Adrenal gland (tissue), 12 donors: ENCODE data around the gene PPP1R9B. TPM values are rescaled to one million over a fixed set of nuclear protein-coding genes. Genes with fewer than 3 reads are reported as not detected.

Source experiments
- DNase-seq, 7 donors: peaks; one replicate each; pipeline ENCODE4 v3.0.0-alpha.2; 2019 to 2020
- H3K27ac ChIP-seq, 5 donors: fragments of 200-600 bp; sonication (generic) in 4 of 5; 1 replicate in 3 of 5; 2 replicates in 2 of 5; pipeline versions ENCODE4 v1.5.1 to v1.8.0; 2016 to 2020; ENCODE audit warnings: mild to moderate bottlenecking in 1 of 5
- H3K27me3 ChIP-seq: fragments of 200-600 bp; 2 replicates; pipeline ENCODE4 v1.8.0; 2021
- H3K36me3 ChIP-seq, 2 donors: fragments of 200-600 bp; replicated peaks in 1 of 2; 1 replicate in 1 of 2; 2 replicates in 1 of 2; pipeline versions ENCODE4 v1.5.1 to v1.8.0; 2018 to 2022
- H3K4me1 ChIP-seq, 2 donors: fragments of 200-600 bp; replicated peaks in 1 of 2; 1 replicate in 1 of 2; 2 replicates in 1 of 2; pipeline versions ENCODE4 v1.5.1 to v1.8.0; 2018 to 2021
- H3K4me3 ChIP-seq, 4 donors: fragments of 200-600 bp; sonication (generic) in 3 of 4; one replicate each; pipeline ENCODE4 v1.5.1; 2016 to 2018
- H3K9me3 ChIP-seq, 3 donors: fragments of 200-600 bp; sonication (generic) in 1 of 3; replicated peaks in 1 of 3; 1 replicate in 2 of 3; 2 replicates in 1 of 3; pipeline versions ENCODE4 v1.5.1 to v1.8.0; 2016 to 2021
- CTCF ChIP-seq, 6 experiments: fragments of 450-650 bp in 4 of 6; fragments of 200-600 bp in 2 of 6; sonication (generic) in 1 of 6; IDR thresholded peaks; 1 replicate in 5 of 6; 2 replicates in 1 of 6; pipeline versions ENCODE4 v1.5.1 to v1.8.0; 2016 to 2021; ENCODE audit warnings: antibody characterized with exemption in 6 of 6, mild to moderate bottlenecking in 2 of 6, moderate library complexity in 1 of 6
- POLR2A ChIP-seq, 2 donors: fragments of 450-650 bp; IDR thresholded peaks; one replicate each; pipeline ENCODE4 v1.6.1; 2017; ENCODE audit warnings: antibody characterized with exemption in 2 of 2, mild to moderate bottlenecking in 2 of 2, moderate library complexity in 1 of 2
- WGBS, 4 donors: extraction: QIAGEN DNeasy Blood & Tissue Kit in 2 of 4; methylation state at CpG; one replicate each; pipeline versions ENCODE4 v1.1.5 to v1.1.7; 2013 to 2017; 5-methylcytosine and 5-hydroxymethylcytosine counted together
- intact Hi-C, 2 donors: fragments of 100-400 bp; cut with DNase I; formaldehyde crosslinking; loops; one replicate each; pipeline versions ENCODE4 v1.14.1 to v1.15.0; 2022 to 2023
- polyA plus RNA-seq, 3 donors: library from polyadenylated mRNA; stranded (reverse); fragments of 200-250 nt in 2 of 3; fragments of 350-450 nt in 1 of 3; fragmentation: Illumina TruSeq in 1 of 3; extraction: RNeasy Lipid Tissue Mini Kit (QIAGEN cat#74804) in 1 of 3; gene quantifications; one replicate each; pipeline ENCODE4 v1.2.3, GENCODE V29; 2013 to 2014
- total RNA-seq, 9 donors: library from RNA; depleted of rRNA in 4 of 9; stranded (reverse); fragments of >200 nt in 4 of 9; fragments of 120-200 nt in 1 of 9; fragmentation: NEBNext Ultra II Directional in 1 of 9; extraction: Animal tissue kit (Norgen Biotek cat#: 25700) in 1 of 9; gene quantifications; one replicate each; pipeline versions ENCODE4 v1.1.0 to v1.2.4, GENCODE V29; 2013 to 2023
- donor health status: healthy with polysubstance abuse.
- donor health status: Bipolar disorder and iron deficiency.
- donor health status: DM: yes; HTN: yes; CAD: no.
- donor health status: DM: no; HTN: no; CAD: no.
- donor health status: DM: no; HTN: no; CAD: no.
- donor health status: DM: yes; HTN: yes; CAD: no.

PPP1R9B gene
- total and polyA plus RNA-seq, 12 donors, result 21.8 to 128 (median 52.1) TPM

- TF ChIP-seq CTCF (IDR thresholded peaks at IDR 0.05), result peak in 1 of 6 experiments; percentile 16
- no peak for TF ChIP-seq POLR2A (IDR thresholded peaks at IDR 0.05)
- Histone ChIP-seq H3K27me3 (no peaks in the 10 kb centered on the region), H3K36me3 (peaks cover 0 to 40% of the 10 kb centered on the region in 2 donors), H3K4me1 (peaks cover 39 to 56% of the 10 kb centered on the region in 2 donors), H3K4me3 (peak overlapping the region in 1 of 4 donors; percentile 92), H3K9me3 (no peaks in the 10 kb centered on the region), H3K27ac (peak overlapping the region in 4 of 5 donors; percentile 15 to 94 (median 91))
- 63 to 75% (median 67%) methylated on average over 3 to 10 of the region's 10 CpGs for WGBS, 4 donors
- no peak for DNase-seq
- intact Hi-C loops, result loop anchor here in 1 of 2 donors (5.0 kb wide), 1 partner anchor 49 kb away; the partner anchor contains the start of gene PDK2
Measured at GRCh38 chr17:50146230-50146926, 4.1 kb downstream of the PPP1R9B start.

- Histone ChIP-seq H3K36me3 (peaks cover 0 to 47% of the 10 kb centered on the region in 2 donors), H3K4me3 (no peak overlapping the region)
Measured at GRCh38 chr17:50145532-50146229, 4.8 kb downstream of the PPP1R9B start.

GRCh38 chr17:50144845-50145531 is 5.5 kb downstream of the PPP1R9B start:
- WGBS, 4 donors, result 46 to 52% (median 49%) methylated on average over 13 to 16 of the region's 16 CpGs
- Histone ChIP-seq H3K27ac (peak overlapping the region in 4 of 5 donors; percentile 33 to 94 (median 54)), H3K36me3 (peaks cover 0 to 53% of the 10 kb centered on the region in 2 donors), H3K9me3 (no peaks in the 10 kb centered on the region), H3K27me3 (no peaks in the 10 kb centered on the region), H3K4me3 (no peak overlapping the region), H3K4me1 (peaks cover 47 to 52% of the 10 kb centered on the region in 2 donors)
- TF ChIP-seq POLR2A (IDR thresholded peaks at IDR 0.05) (no peak), CTCF (IDR thresholded peaks at IDR 0.05) (no peak)
- peak; percentile 74 to 94 (median 89) for DNase-seq
- intact Hi-C loops, result loop anchor here in 1 of 2 donors (5.0 kb wide), 1 partner anchor 48 kb away; the partner anchor contains the start of gene PDK2

More at GRCh38 chr17:50145532-50146229, 4.8 kb downstream of the PPP1R9B start:
- peaks cover 40 to 52% of the 10 kb centered on the region in 2 donors for H3K4me1 ChIP-seq
- intact Hi-C loops, result loop anchor here in 1 of 2 donors (5.0 kb wide), 1 partner anchor 48 kb away; the partner anchor contains the start of gene PDK2
- H3K9me3 ChIP-seq, result no peaks in the 10 kb centered on the region
- TF ChIP-seq CTCF (IDR thresholded peaks at IDR 0.05) (no peak), POLR2A (IDR thresholded peaks at IDR 0.05) (no peak)
- 70 to 74% (median 72%) methylated on average over 9 to 11 of the region's 11 CpGs for WGBS, 4 donors
- H3K27me3 ChIP-seq, result no peaks in the 10 kb centered on the region
- H3K27ac ChIP-seq, result peak overlapping the region in 4 of 5 donors; percentile 33 to 94 (median 64)
- DNase-seq, result no peak
